Stomach (tissue), 4 donors: ENCODE results near the gene MT1A.

Experiments
- EP300 ChIP-seq: sonication (generic); formaldehyde crosslinking; IDR thresholded peaks from one replicate; pipeline ENCODE4 v1.6.1; 2017; ENCODE audit warnings: antibody characterized with exemption
- POLR2A ChIP-seq, 4 donors: fragments of 450-650 bp; IDR thresholded peaks; one replicate each; pipeline ENCODE4 v1.6.1; 2016; ENCODE audit warnings: antibody characterized with exemption in 4 of 4, control low read depth in 2 of 4, mild to moderate bottlenecking in 1 of 4, moderate library complexity in 1 of 4
- POLR2AphosphoS5 ChIP-seq, 3 donors: sonication (generic); formaldehyde crosslinking; IDR thresholded peaks; one replicate each; pipeline ENCODE4 v1.6.1; 2016; ENCODE audit warnings: antibody characterized with exemption in 3 of 3
- TF ChIP-seq, protein P1 (sequence below), 7 experiments: fragments of 450-650 bp in 4 of 7; fragments of 200-600 bp in 3 of 7; sonication (generic) in 3 of 7; IDR thresholded peaks; one replicate each; pipeline ENCODE4 v1.5.1; 2016 to 2019; ENCODE audit warnings: antibody characterized with exemption in 7 of 7, control low read depth in 2 of 7, mild to moderate bottlenecking in 1 of 7

DNA sequence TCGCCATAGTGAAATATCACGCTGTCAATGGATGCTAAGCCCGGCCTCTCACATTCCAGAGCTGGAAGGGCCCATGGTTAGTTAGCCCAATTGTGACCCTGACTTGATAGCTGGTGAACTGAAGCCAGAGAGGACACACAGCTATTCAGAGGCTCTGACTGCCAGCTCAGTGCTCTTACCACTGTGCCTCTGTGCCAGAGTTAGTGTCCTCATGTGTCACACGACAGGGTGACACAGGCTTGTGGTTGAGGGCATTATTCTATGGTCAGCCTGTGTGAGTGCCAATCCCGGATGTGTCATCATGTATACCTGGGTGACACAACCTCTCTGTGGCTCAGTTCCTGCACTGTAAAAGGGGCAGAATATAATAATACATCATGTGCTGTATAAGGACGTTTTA lies 41.4 kb downstream of the MT1A start:
- no peak for TF ChIP-seq POLR2AphosphoS5 (IDR thresholded peaks at IDR 0.05)
- TF ChIP-seq EP300 = no peak
- TF ChIP-seq, protein P1, sequence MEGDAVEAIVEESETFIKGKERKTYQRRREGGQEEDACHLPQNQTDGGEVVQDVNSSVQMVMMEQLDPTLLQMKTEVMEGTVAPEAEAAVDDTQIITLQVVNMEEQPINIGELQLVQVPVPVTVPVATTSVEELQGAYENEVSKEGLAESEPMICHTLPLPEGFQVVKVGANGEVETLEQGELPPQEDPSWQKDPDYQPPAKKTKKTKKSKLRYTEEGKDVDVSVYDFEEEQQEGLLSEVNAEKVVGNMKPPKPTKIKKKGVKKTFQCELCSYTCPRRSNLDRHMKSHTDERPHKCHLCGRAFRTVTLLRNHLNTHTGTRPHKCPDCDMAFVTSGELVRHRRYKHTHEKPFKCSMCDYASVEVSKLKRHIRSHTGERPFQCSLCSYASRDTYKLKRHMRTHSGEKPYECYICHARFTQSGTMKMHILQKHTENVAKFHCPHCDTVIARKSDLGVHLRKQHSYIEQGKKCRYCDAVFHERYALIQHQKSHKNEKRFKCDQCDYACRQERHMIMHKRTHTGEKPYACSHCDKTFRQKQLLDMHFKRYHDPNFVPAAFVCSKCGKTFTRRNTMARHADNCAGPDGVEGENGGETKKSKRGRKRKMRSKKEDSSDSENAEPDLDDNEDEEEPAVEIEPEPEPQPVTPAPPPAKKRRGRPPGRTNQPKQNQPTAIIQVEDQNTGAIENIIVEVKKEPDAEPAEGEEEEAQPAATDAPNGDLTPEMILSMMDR (IDR thresholded peaks at IDR 0.05) = no peak
- TF ChIP-seq POLR2A (IDR thresholded peaks at IDR 0.05) = no peak
